Loucy (cell line): ENCODE results near the gene COL2A1.

ENCODE experiments used
- H2AFZ ChIP-seq: fragments of 200-600 bp; sonication (generic); 2 replicates; pipeline ENCODE4 v1.6.0; 2016; ENCODE audit warnings: antibody characterized with exemption, mild to moderate bottlenecking, low read length, moderate library complexity
- H3F3A ChIP-seq: fragments of 200-600 bp; 2 replicates; pipeline ENCODE4 v1.6.0; 2016; ENCODE audit warnings: antibody characterized with exemption, low read depth, mild to moderate bottlenecking
- H3K27me3 ChIP-seq: fragments of 200-600 bp; sonication (generic); 2 replicates; pipeline ENCODE4 v1.6.1; 2014; ENCODE audit warnings: low read length, mild to moderate bottlenecking; ENCODE audit not compliant: insufficient read depth, poor library complexity, severe bottlenecking
- H3K36me3 ChIP-seq: fragments of 200-600 bp; sonication (generic); 2 replicates; pipeline ENCODE4 v1.6.1; 2016; ENCODE audit warnings: low read length; ENCODE audit not compliant: insufficient read depth
- H3K4me1 ChIP-seq: fragments of 200-600 bp; sonication (generic); 2 replicates; pipeline ENCODE4 v1.5.1; 2014; ENCODE audit warnings: low read length, mild to moderate bottlenecking; ENCODE audit not compliant: insufficient read depth, poor library complexity, severe bottlenecking
- H3K4me2 ChIP-seq: fragments of 200-600 bp; sonication (generic); 2 replicates; pipeline ENCODE4 v1.6.0; 2014; ENCODE audit warnings: antibody characterized with exemption, low read length, low read depth, mild to moderate bottlenecking; ENCODE audit not compliant: poor library complexity, severe bottlenecking
- H3K4me3 ChIP-seq: fragments of 200-600 bp; sonication (generic); 2 replicates; pipeline ENCODE4 v1.5.1; 2014; ENCODE audit warnings: low read length, mild to moderate bottlenecking, mixed read lengths; ENCODE audit not compliant: poor library complexity, severe bottlenecking
- H3K79me2 ChIP-seq: fragments of 200-600 bp; sonication (generic); 2 replicates; pipeline ENCODE4 v1.6.1; 2014; ENCODE audit warnings: low read length; ENCODE audit not compliant: insufficient read depth
- H3K9ac ChIP-seq: fragments of 200-600 bp; sonication (generic); 2 replicates; pipeline ENCODE4 v1.6.0; 2014; ENCODE audit warnings: mild to moderate bottlenecking, low read depth, low read length, moderate library complexity; ENCODE audit not compliant: poor library complexity, severe bottlenecking
- H3K9me2 ChIP-seq: fragments of 200-600 bp; sonication (generic); replicated peaks from 2 replicates; pipeline ENCODE4 v1.6.1; 2016; ENCODE audit warnings: low read depth, low read length, mixed read lengths
- H3K9me3 ChIP-seq: fragments of 200-600 bp; sonication (generic); 2 replicates; pipeline ENCODE4 v1.6.1; 2014; ENCODE audit warnings: mild to moderate bottlenecking, antibody characterized with exemption, low read length, low read depth; ENCODE audit not compliant: insufficient read depth
- H4K20me1 ChIP-seq: fragments of 200-600 bp; sonication (generic); 2 replicates; pipeline ENCODE4 v1.6.0; 2014; ENCODE audit warnings: antibody characterized with exemption, low read length, mild to moderate bottlenecking; ENCODE audit not compliant: insufficient read depth, poor library complexity, severe bottlenecking
- CTCF ChIP-seq: fragments of 200-600 bp; sonication (generic); conservative IDR thresholded peaks from 2 replicates; pipeline ENCODE4 v1.5.1; 2014; ENCODE audit warnings: mild to moderate bottlenecking, antibody characterized with exemption, low read length
- EZH2phosphoT487 ChIP-seq: fragments of 200-600 bp; IDR thresholded peaks from 2 replicates; pipeline ENCODE4 v1.6.1; 2018; ENCODE audit warnings: antibody characterized with exemption, mild to moderate bottlenecking, moderate library complexity, borderline replicate concordance

COL2A1 gene

GRCh38 chr12:48019639-48020265, 15.5 kb upstream of the COL2A1 start:
- no peaks in the 10 kb centered on the region for H3K9me3 ChIP-seq
- no peaks in the 10 kb centered on the region for H3F3A ChIP-seq
- TF ChIP-seq EZH2phosphoT487: no peak
- no peaks in the 10 kb centered on the region for H4K20me1 ChIP-seq
- peaks cover under 1% of the 10 kb centered on the region for H3K4me1 ChIP-seq
- H3K9me2 ChIP-seq: no peaks in the 10 kb centered on the region
- no peak overlapping the region for H3K4me3 ChIP-seq
- no peaks in the 10 kb centered on the region for H3K79me2 ChIP-seq
- H3K9ac ChIP-seq: no peak overlapping the region
- no peak overlapping the region for H2AFZ ChIP-seq
- no peaks in the 10 kb centered on the region for H3K27me3 ChIP-seq
- no peaks in the 10 kb centered on the region for H3K36me3 ChIP-seq
- no peak overlapping the region for H3K4me2 ChIP-seq

GRCh38 chr12:48018618-48018995, 14.3 kb upstream of the COL2A1 start:
- Histone ChIP-seq H3K27me3 (no peaks in the 10 kb centered on the region), H3F3A (no peaks in the 10 kb centered on the region), H3K79me2 (no peaks in the 10 kb centered on the region), H3K36me3 (no peaks in the 10 kb centered on the region), H2AFZ (no peak overlapping the region), H3K4me3 (no peak overlapping the region), H3K4me2 (no peak overlapping the region), H3K9ac (no peak overlapping the region), H3K9me2 (no peaks in the 10 kb centered on the region), H3K9me3 (no peaks in the 10 kb centered on the region), H3K4me1 (no peaks in the 10 kb centered on the region), H4K20me1 (no peaks in the 10 kb centered on the region)
- TF ChIP-seq CTCF (no peak), EZH2phosphoT487 (no peak)

- Histone ChIP-seq H3K4me3 (no peak overlapping the region), H3F3A (no peaks in the 10 kb centered on the region), H3K27me3 (no peaks in the 10 kb centered on the region), H3K79me2 (no peaks in the 10 kb centered on the region), H2AFZ (no peak overlapping the region), H3K9me3 (no peaks in the 10 kb centered on the region), H4K20me1 (no peaks in the 10 kb centered on the region), H3K4me2 (no peak overlapping the region), H3K9me2 (no peaks in the 10 kb centered on the region), H3K36me3 (no peaks in the 10 kb centered on the region), H3K4me1 (no peaks in the 10 kb centered on the region), H3K9ac (no peak overlapping the region)
- no peak for TF ChIP-seq CTCF
- no peak for TF ChIP-seq EZH2phosphoT487
These were observed 13.8 kb upstream of the COL2A1 start for GRCh38 chr12:48017921-48018617.
